Measurements from ENCODE around the gene RHOT2.
A peak's percentile ranks its signal among the peaks of the same experiment; 100 is the strongest.
"Not testable (repeated sequence)": the region's sequence is repeated elsewhere in the genome, so short reads cannot be mapped to it uniquely, and the experiment has no call there.

RHOT2 gene

GRCh38 chr16:711548-712320, 43.8 kb downstream of the RHOT2 start:
- peak; percentile 91 for DNase-seq (ENCODE audit: extremely low spot score)
- POLR2A ChIA-PET = no interaction called here
- CTCF ChIA-PET = interaction anchor here (0.7 to 8.3 kb wide), 21 partner anchors 9 to 485 kb away, joined by 3 to 169 read pairs (median 4); partner anchors contain the start of genes ANTKMT, CCDC78, CHTF18 and CIAO3
- TF ChIP-seq CTCF (IDR thresholded peaks at IDR 0.05; ENCODE audit: control extremely low read depth, extremely low read depth, low read depth, missing control alignments) = peak; percentile 91

DNA sequence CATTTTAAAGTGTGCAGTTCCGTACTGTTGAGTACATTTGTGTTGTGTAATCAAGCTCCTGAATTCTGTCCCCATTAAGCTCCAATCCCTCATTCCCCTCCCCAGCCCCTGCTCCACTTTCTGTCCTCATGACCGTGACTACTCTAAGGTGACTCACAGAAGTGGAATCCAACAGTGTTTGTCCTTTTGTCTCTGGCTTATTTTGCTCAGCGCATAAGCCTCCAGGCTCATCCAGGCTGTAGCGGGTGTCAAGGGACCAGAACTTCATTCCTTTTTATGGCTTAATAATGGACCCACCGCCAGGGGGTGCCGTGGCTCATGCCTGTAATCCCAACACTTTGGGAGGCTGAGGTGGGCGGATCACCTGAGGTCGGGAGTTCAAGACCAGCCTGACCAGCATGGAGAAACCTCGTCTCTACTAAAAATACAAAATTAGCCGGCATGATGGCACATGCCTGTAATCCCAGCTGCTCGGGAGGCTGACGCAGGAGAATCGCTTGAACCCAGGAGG, 44.9 kb downstream of the RHOT2 start:
- POLR2A ChIA-PET; DNase-seq (ENCODE audit: extremely low spot score): not testable (repeated sequence)
- TF ChIP-seq CTCF (IDR thresholded peaks at IDR 0.05; ENCODE audit: control extremely low read depth, extremely low read depth, low read depth, missing control alignments) = peak; percentile 28
- CTCF ChIA-PET = interaction anchor here (0.7 to 8.3 kb wide), 20 partner anchors 10 to 484 kb away, joined by 3 to 169 read pairs (median 4); partner anchors contain the start of genes ANTKMT, CCDC78, CHTF18 and CIAO3

GRCh38 chr16:714079-714478, 46.1 kb downstream of the RHOT2 start:
- ChIA-PET POLR2A (no interaction called here), CTCF (interaction anchor here (1.4 to 8.3 kb wide), 5 partner anchors 9 to 70 kb away, joined by 3 to 169 read pairs (median 6); partner anchors contain the start of genes ANTKMT, CCDC78, CHTF18 and CIAO3)
- no peak for TF ChIP-seq CTCF (IDR thresholded peaks at IDR 0.05; ENCODE audit: control extremely low read depth, extremely low read depth, low read depth, missing control alignments)
- no peak for DNase-seq (ENCODE audit: extremely low spot score)

- ChIA-PET CTCF (interaction anchor here (1.0 to 8.3 kb wide), 10 partner anchors 11 to 388 kb away, joined by 3 to 169 read pairs (median 4); partner anchors contain the start of genes CCDC78, CHTF18, CIAO3 and HAGHL), POLR2A (interaction anchor here (1.8 kb wide), 1 partner anchor 74 kb away, joined by 5 read pairs; the partner anchor contains the start of genes CHTF18 and RPUSD1)
- TF ChIP-seq CTCF (IDR thresholded peaks at IDR 0.05; ENCODE audit: control extremely low read depth, extremely low read depth, low read depth, missing control alignments) = no peak
- peak; percentile 92 for DNase-seq (ENCODE audit: extremely low spot score)
These were observed 46.9 kb downstream of the RHOT2 start, which contains the start of gene METRN for GRCh38 chr16:714558-715476. Gene METRN (plus strand): TSS chr16:715118. CDS start chr16:715290, 172 bp downstream.

- peak; percentile 35 for TF ChIP-seq CTCF (IDR thresholded peaks at IDR 0.05; ENCODE audit: control extremely low read depth, extremely low read depth, low read depth, missing control alignments)
- no peak for DNase-seq (ENCODE audit: extremely low spot score)
- POLR2A ChIA-PET = interaction anchor here (1.8 kb wide), 1 partner anchor 73 kb away, joined by 5 read pairs; the partner anchor contains the start of genes CHTF18 and RPUSD1
- CTCF ChIA-PET = interaction anchor here (0.7 to 8.3 kb wide), 11 partner anchors 9 to 388 kb away, joined by 3 to 169 read pairs (median 5); partner anchors contain the start of genes CCDC78, CHTF18, CIAO3 and HAGHL
These were observed 47.7 kb downstream of the RHOT2 start for GRCh38 chr16:715477-716199.

Measured in GM10248 (cell line).